ENCODE measurements around the gene THAP9. TPM values are rescaled to one million over a fixed set of nuclear protein-coding genes. Genes with fewer than 3 reads are reported as not detected.
"Not testable (repeated sequence)": the region's sequence is repeated elsewhere in the genome, so short reads cannot be mapped to it uniquely, and the experiment has no call there.

The THAP9 gene
- 21.4 TPM for total RNA-seq

GRCh38 chr4:82900411-82901182 is at the start of gene THAP9:
THAP9 (plus strand) TSS chr4:82900735; CDS start chr4:82900803, 68 bp downstream.
- DNase-seq, result peak; percentile 99

- DNase-seq, result no peak
Observed at GRCh38 chr4:82851318-82851717, 49.2 kb upstream of the THAP9 start.

- no peak for DNase-seq
Observed at GRCh38 chr4:82851885-82852750, 48.4 kb upstream of the THAP9 start.

DNA sequence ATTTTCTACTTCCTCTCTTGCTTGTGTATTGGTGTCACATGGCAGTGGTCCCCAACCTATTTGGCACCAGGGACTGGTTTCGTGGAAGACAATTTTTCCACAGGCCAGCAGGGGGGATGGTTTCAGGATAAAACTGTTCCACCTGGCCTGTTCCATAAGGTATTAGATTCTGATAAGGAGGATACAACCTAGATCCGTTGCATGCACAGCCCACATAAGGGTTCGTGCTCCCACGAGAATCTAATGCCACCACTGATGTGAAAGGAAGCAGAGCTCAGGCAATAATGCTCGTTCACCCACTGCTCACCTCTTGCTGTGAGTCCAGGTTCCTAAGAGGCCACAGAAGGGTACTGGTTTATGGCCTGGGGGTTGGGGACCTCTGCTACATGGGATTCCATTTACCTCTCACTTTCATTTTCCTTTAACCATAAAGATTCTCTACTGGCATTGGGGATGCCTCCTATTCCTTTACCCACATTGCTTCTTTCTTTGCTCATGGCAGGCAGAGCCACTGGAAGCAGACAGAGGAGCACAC is 47.7 kb upstream of the THAP9 start:
- no peak for DNase-seq

DNA sequence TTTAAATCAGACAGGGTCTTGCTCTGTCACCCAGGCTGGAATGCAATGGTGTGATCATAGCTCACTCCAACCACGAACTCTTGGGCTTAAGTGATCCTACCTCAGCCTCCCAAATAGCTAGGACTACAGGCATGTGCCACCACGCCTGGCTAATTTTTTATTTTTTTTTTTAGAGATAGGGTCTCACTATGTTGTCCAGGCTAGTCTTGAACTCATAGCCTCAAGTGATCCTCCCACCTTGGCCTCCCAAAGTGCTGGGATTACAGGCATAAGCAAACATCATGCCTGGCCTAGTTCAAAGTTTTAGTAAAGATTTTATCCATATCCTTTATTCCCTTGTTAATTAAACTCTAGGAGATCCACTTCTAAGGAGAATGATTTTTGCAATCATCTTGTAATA is 40.0 kb upstream of the THAP9 start:
- not testable (repeated sequence) for DNase-seq

DNA sequence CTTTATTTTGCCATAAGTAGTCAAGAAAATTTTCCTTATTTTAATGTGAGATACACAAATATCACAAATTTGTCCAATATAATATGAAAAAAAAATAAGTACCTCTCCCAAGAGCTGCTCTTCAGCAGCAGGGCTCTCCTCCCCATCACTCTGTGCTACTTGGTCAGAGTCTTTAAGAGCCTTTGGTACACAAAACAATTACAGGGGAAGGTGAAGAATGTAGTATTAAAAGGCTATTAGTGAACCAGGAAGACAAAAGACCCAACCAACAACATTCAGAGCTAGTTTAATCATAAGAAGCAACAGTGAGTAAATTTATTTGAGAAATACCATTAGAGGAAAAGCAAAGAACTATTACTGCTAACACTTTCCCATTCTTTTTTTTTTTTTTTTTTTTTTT is 39.0 kb upstream of the THAP9 start:
- no peak for DNase-seq

GRCh38 chr4:82864336-82864979 is 36.1 kb upstream of the THAP9 start:
- DNase-seq, result no peak

DNA sequence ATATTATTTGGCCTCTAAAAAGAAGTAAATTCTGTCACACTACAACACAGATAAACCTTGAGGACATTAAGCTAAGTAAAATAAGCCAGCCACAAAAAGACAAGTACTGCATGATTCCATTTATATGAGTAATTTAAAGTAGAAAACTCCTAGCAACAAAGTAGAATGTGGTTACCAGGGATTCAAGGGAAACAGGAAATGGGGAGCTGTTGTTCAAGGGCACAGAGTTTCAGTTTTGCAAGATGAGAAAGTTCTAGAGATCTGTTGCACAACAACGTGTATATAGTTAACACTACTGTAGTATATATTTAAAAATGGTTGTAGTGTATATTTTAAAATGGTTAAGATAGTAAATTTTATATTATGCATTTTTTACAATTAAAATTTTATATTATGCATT is 34.9 kb upstream of the THAP9 start:
- no peak for DNase-seq

- not testable (repeated sequence) for DNase-seq
Observed at GRCh38 chr4:82866033-82866432, 34.5 kb upstream of the THAP9 start.

DNA sequence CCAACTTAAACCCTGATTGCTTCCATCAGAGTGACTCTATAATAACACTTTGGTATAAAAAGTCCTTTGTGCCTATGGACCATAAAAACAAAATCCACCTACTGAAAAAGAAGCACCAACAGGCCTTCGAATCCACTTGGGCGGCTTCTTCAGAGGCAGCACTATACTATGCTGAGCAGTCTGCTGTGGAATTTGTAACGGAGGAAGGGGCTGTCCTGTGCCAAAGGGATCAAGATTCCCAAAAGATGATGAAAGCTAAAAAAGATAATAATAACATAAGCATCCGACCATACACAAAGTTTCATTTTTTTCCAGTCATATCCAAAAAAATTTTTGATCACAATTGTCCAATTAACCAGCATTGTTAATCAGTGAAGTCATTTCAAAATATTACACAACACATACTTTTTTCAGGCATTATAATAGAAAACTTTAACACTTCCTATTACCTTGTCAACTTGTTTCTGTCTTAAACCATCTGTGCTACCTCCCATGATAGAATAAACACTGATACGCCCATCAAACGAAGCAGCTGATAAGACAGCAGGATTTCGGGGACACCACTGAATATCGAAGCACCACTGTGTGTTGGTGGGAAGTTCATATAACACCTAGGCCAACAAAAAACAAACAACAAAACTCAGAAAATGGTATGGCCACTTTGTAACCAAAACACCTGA is 33.7 kb upstream of the THAP9 start:
- no peak for DNase-seq

DNA sequence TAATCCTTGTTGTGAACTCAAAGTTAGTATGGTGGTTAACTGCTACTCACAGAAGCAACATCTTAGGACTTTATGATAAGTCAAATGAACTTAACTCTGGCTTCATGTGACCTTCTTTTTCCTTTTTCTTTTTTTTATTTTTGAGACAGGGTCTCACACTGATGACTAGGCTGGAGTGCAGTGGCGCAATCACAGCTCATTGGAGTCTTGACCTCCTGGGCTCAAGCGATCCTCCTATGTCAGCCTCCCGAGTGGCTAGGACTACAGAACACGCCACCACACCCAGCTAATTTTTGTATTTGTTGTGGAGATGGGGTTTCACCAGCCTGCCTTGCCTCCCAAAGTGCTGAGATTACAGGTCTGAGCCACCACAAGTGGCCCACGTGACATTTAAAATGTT is 32.0 kb upstream of the THAP9 start:
- DNase-seq, result no peak

GRCh38 chr4:82885410-82885809 is 15.1 kb upstream of the THAP9 start:
- no peak for DNase-seq

GRCh38 chr4:82886147-82886942 is 14.2 kb upstream of the THAP9 start:
- no peak for DNase-seq

DNA sequence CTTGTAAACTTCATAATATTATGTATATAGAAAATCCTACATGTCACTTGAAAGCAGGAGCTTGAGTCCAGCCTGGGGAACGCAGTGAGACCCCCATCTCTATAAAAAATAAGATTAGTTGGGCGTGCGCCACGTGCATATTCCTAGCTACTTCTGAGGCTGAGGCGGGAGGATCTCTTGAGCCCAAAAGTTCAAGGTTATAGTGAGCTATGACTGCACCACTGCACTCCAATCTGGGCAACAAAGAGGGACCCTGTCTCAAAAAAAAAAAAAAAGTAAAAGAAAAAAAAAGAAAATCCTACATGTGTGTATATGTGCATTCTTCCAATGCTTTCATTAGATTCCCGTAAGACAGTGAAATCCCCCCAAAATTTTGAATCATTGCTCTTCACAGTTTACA is 11.2 kb upstream of the THAP9 start:
- no peak for DNase-seq

GRCh38 chr4:82890528-82890900 is 10.0 kb upstream of the THAP9 start:
- DNase-seq, result no peak

- DNase-seq, result peak; percentile 91
Observed at GRCh38 chr4:82890901-82891706, 9.4 kb upstream of the THAP9 start, which contains the start of gene SEC31A. SEC31A (minus strand) TSS chr4:82891153; CDS start chr4:82881936, 9,217 bp downstream.

- DNase-seq, result no peak
Observed at GRCh38 chr4:82891707-82892466, 8.6 kb upstream of the THAP9 start.

DNA sequence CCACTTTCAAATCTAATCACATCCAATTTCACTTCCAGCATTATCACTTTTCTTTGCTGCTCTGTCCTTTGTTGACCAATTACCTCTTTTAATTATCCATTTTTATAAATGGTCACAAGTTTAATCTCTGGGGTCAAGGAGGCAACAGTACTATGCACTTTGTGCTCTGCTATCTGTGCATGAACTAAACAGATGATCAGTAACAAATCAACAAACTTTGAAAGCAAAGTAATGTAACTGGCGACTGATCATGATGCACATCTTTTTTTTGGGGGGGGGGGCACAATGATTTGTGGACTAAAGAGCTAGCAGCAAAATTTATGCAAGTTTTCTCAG is 8.1 kb upstream of the THAP9 start:
- DNase-seq, result no peak

- DNase-seq, result no peak
Observed at GRCh38 chr4:82893942-82894341, 6.6 kb upstream of the THAP9 start.

- DNase-seq, result no peak
Observed at GRCh38 chr4:82896755-82897154, 3.8 kb upstream of the THAP9 start.

Measured in occipital lobe (tissue), 2 donors.